Neuronal stem cell (in vitro differentiated cells): ENCODE results near the gene VAPB.

Experiments used
- DNase-seq: peaks from one replicate; pipeline ENCODE4 v3.0.0-alpha.2; 2013; ENCODE audit warnings: low spot score
- H2AFZ ChIP-seq: one replicate; pipeline ENCODE4 v1.6.1; 2013; ENCODE audit warnings: mild to moderate bottlenecking, low read length, inconsistent platforms
- H2AK5ac ChIP-seq: 2 replicates; pipeline ENCODE4 v1.6.1; 2013; ENCODE audit warnings: low read depth, mild to moderate bottlenecking, inconsistent platforms, low read length, moderate library complexity, mixed read lengths
- H2BK120ac ChIP-seq: 2 replicates; pipeline ENCODE4 v1.6.1; 2013; ENCODE audit warnings: low read depth, mild to moderate bottlenecking, inconsistent platforms, low read length, moderate library complexity, mixed read lengths
- H2BK12ac ChIP-seq: one replicate; pipeline ENCODE4 v1.6.1; 2013; ENCODE audit warnings: low read length, inconsistent platforms
- H2BK15ac ChIP-seq: 2 replicates; pipeline ENCODE4 v1.6.1; 2013; ENCODE audit warnings: mild to moderate bottlenecking, low read length, inconsistent platforms, mixed read lengths
- H2BK5ac ChIP-seq: one replicate; pipeline ENCODE4 v1.6.1; 2013; ENCODE audit warnings: inconsistent platforms, mild to moderate bottlenecking, low read length, moderate library complexity
- H3K14ac ChIP-seq: one replicate; pipeline ENCODE4 v1.6.1; 2013; ENCODE audit warnings: low read length, inconsistent platforms
- H3K18ac ChIP-seq: 2 replicates; pipeline ENCODE4 v1.6.1; 2013; ENCODE audit warnings: low read length, inconsistent platforms
- H3K23ac ChIP-seq: 2 replicates; pipeline ENCODE4 v1.6.1; 2013; ENCODE audit warnings: low read depth, mild to moderate bottlenecking, mixed read lengths, low read length, inconsistent platforms; ENCODE audit not compliant: poor library complexity
- H3K27ac ChIP-seq: replicated peaks from 3 replicates; pipeline ENCODE4 v1.5.1; 2013; ENCODE audit warnings: low read length, inconsistent platforms
- H3K27me3 ChIP-seq, 3 experiments: 2 replicates each; pipeline ENCODE4 v1.6.1; 2013; ENCODE audit warnings: low read length in 3 of 3, mild to moderate bottlenecking in 2 of 3, inconsistent platforms in 1 of 3, low read depth in 1 of 3, mixed read lengths in 1 of 3, moderate library complexity in 1 of 3; ENCODE audit not compliant: control insufficient read depth in 3 of 3, insufficient read depth in 3 of 3
- H3K36me3 ChIP-seq, 2 donors: replicated peaks in 1 of 2; 2 replicates each; pipeline ENCODE4 v1.6.1; 2013; ENCODE audit warnings: low read length in 2 of 2; ENCODE audit not compliant: control insufficient read depth in 2 of 2, insufficient read depth in 2 of 2
- H3K4ac ChIP-seq: 2 replicates; pipeline ENCODE4 v1.6.1; 2013; ENCODE audit warnings: inconsistent platforms, mild to moderate bottlenecking, low read length, moderate library complexity
- H3K4me1 ChIP-seq, 2 donors: 1 replicate in 1 of 2; 2 replicates in 1 of 2; pipeline ENCODE4 v1.6.1; 2013; ENCODE audit warnings: low read length in 2 of 2, low read depth in 1 of 2; ENCODE audit not compliant: control insufficient read depth in 2 of 2, insufficient read depth in 1 of 2
- H3K4me2 ChIP-seq: one replicate; pipeline ENCODE4 v1.6.1; 2013; ENCODE audit warnings: mild to moderate bottlenecking, low read length, inconsistent platforms; ENCODE audit not compliant: insufficient read depth, poor library complexity, severe bottlenecking
- H3K4me3 ChIP-seq, 2 donors: 2 replicates each; pipeline ENCODE4 v1.5.1; 2013; ENCODE audit warnings: low read length in 2 of 2, mild to moderate bottlenecking in 2 of 2, inconsistent platforms in 1 of 2, moderate library complexity in 1 of 2
- H3K79me1 ChIP-seq: one replicate; pipeline ENCODE4 v1.6.1; 2013; ENCODE audit warnings: low read depth, mild to moderate bottlenecking, inconsistent platforms, low read length, moderate library complexity
- H3K9ac ChIP-seq: one replicate; pipeline ENCODE4 v1.6.1; 2013; ENCODE audit warnings: mild to moderate bottlenecking, low read depth, low read length, inconsistent platforms; ENCODE audit not compliant: poor library complexity
- H3K9me3 ChIP-seq, 2 donors: replicated peaks in 1 of 2; 2 replicates each; pipeline versions ENCODE3 to v1.6.1; 2013; ENCODE audit warnings: low read length in 2 of 2, mild to moderate bottlenecking in 2 of 2, inconsistent platforms in 1 of 2, low read depth in 1 of 2, mixed read lengths in 1 of 2, moderate library complexity in 1 of 2; ENCODE audit not compliant: control insufficient read depth in 2 of 2, insufficient read depth in 1 of 2
- H4K8ac ChIP-seq: one replicate; pipeline ENCODE4 v1.6.1; 2013; ENCODE audit warnings: low read depth, mild to moderate bottlenecking, inconsistent platforms, low read length, moderate library complexity
- H4K91ac ChIP-seq: one replicate; pipeline ENCODE4 v1.6.1; 2013; ENCODE audit warnings: low read length, low read depth, mild to moderate bottlenecking, inconsistent platforms; ENCODE audit not compliant: poor library complexity
- WGBS, 2 donors: extraction: QIAGEN DNeasy Blood & Tissue Kit; methylation state at CpG; one replicate each; pipeline ENCODE4 v1.1.7; 2013; ENCODE audit warnings: missing lambda C conversion rate in 2 of 2, mixed read lengths in 1 of 2; ENCODE audit not compliant: insufficient read length in 2 of 2, insufficient replicate concordance in 1 of 2; ENCODE audit errors: extremely low coverage in 2 of 2; 5-methylcytosine and 5-hydroxymethylcytosine counted together

The VAPB gene

DNA sequence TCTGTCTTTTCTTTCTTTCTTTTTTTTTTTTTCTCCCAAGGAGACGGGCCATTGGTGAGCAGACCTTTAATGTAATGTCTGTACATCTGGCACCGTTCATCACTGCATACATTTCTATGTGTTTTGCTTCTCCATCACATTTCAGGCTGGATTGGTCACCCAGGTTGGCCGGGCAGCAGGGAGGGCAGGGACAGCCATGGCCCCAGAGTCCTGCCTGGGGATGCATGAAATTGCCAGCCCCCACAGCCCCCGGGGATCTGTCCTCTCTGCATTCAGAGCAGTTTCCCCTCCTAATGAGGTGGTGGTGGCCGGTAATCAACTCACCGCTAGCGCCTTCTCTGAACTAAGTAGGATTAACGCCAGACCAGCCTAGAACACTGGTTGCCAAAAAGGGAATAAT is 75.8 kb downstream of the VAPB start:
- Histone ChIP-seq H2BK5ac (no peak overlapping the region), H4K8ac (no peak overlapping the region), H4K91ac (no peak overlapping the region), H3K9me3 (no peaks in the 10 kb centered on the region), H2BK120ac (no peak overlapping the region), H3K4me2 (no peak overlapping the region), H3K23ac (no peak overlapping the region), H3K4ac (no peak overlapping the region), H3K36me3 (no peaks in the 10 kb centered on the region), H3K27me3 (no peaks in the 10 kb centered on the region), H3K79me1 (no peaks in the 10 kb centered on the region), H3K4me3 (no peak overlapping the region), H3K18ac (no peak overlapping the region), H2BK15ac (no peak overlapping the region), H2BK12ac (no peak overlapping the region), H3K4me1 (peaks cover 0 to 2% of the 10 kb centered on the region in 2 donors), H2AFZ (no peak overlapping the region), H3K14ac (no peak overlapping the region), H2AK5ac (no peak overlapping the region), H3K9ac (no peak overlapping the region), H3K27ac (no peak overlapping the region)
- WGBS, 2 donors: no CpG with 5 or more reads among the region's 8 CpGs
- DNase-seq: no peak

DNA sequence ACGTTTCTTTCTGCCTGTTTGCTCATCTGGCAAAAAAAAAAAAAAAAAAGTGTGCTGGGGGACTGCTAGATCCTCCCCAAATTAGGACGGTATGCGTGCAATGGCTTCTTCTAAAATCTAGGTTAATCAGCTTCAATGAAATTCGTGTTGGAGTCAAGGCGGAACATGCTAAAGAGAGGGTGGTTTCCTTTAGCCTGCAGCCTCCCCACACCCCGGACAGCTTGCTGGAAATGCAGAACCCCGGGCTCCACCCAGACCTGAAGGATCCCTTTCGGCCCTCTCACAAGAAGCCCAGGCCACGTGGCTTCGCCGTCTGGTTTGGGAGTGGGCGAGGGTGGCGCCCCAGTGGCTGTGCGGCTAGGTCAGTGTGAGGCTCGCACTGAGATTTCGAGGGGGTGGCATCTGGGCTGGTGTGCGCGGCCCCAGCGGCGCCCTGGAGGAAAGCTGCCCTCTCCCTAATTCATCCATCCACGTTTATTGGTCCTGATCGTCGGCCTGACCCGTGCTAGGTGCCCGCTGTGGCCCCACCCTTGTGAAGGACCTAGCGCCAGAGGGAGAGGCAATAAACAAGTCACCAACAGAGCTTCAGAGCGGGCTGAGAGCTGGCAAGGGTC is 77.2 kb downstream of the VAPB start:
- Histone ChIP-seq H4K8ac (no peak overlapping the region), H2BK15ac (no peak overlapping the region), H3K4ac (no peak overlapping the region), H3K4me3 (no peak overlapping the region), H2AK5ac (no peak overlapping the region), H3K36me3 (no peaks in the 10 kb centered on the region), H3K18ac (no peak overlapping the region), H3K27me3 (no peaks in the 10 kb centered on the region), H3K4me2 (no peak overlapping the region), H2AFZ (no peak overlapping the region), H3K14ac (no peak overlapping the region), H3K9me3 (no peaks in the 10 kb centered on the region), H3K4me1 (peaks cover 0 to 2% of the 10 kb centered on the region in 2 donors), H2BK5ac (no peak overlapping the region), H3K9ac (no peak overlapping the region), H2BK12ac (no peak overlapping the region), H4K91ac (no peak overlapping the region), H2BK120ac (no peak overlapping the region), H3K27ac (no peak overlapping the region), H3K79me1 (no peaks in the 10 kb centered on the region), H3K23ac (no peak overlapping the region)
- DNase-seq: no peak
- no CpG with 5 or more reads among the region's 27 CpGs for WGBS, 2 donors

DNA sequence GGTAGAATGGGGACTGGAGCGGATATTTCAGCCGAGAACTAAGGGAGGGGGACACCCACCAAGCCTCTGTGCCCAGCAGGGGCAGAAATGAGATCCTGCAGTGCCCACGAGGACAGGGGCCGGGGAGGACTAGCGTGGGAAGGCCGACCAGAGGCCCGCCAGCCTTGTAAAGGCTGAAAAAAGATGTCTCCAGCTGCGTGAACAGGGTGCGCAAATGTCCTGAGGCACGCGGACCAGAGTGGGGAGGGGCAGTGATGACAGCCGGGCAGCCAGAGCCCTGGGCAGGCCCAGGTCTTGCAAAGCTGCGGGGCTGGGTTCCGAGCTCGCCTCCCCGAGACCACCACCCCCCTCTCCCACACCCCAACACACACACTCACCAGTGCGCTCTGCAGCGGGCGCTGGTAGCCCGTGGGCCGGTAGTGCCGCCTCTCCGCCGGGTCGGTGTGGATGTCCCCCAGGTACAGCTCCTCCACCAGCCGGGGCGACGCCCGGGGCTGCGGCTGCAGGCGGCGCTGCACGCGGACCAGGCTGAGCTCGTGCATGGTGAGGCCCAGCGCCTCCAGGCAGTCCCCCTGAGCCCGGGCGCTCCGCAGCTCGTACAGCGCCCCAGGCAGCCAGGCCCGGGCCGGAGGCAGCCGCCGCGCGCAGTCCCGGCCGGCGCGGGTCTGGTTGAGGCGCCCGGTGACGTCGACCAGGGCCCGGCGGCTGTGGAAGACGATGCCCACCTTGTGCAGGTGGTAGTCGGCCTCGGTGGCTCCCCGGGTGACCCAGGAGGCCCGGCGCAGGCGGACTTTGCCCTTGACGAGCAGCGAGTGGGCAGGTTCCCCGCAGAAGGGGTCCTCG is 77.9 kb downstream of the VAPB start:
- H3K27ac ChIP-seq: no peak overlapping the region
- H2BK12ac ChIP-seq: no peak overlapping the region
- H3K79me1 ChIP-seq: no peaks in the 10 kb centered on the region
- H3K14ac ChIP-seq: no peak overlapping the region
- H2BK5ac ChIP-seq: no peak overlapping the region
- no peaks in the 10 kb centered on the region for H3K27me3 ChIP-seq
- no peaks in the 10 kb centered on the region for H3K9me3 ChIP-seq
- H3K4me2 ChIP-seq: no peak overlapping the region
- no CpG with 5 or more reads among the region's 68 CpGs for WGBS, 2 donors
- H3K4me3 ChIP-seq: no peak overlapping the region
- DNase-seq: no peak
- H4K91ac ChIP-seq: no peak overlapping the region
- no peak overlapping the region for H4K8ac ChIP-seq
- no peak overlapping the region for H3K9ac ChIP-seq
- no peak overlapping the region for H2AK5ac ChIP-seq
- no peaks in the 10 kb centered on the region for H3K36me3 ChIP-seq
- no peak overlapping the region for H3K23ac ChIP-seq
- no peak overlapping the region for H2BK15ac ChIP-seq
- H3K18ac ChIP-seq: peak overlapping the region; percentile 19
- H2BK120ac ChIP-seq: no peak overlapping the region
- H3K4ac ChIP-seq: no peak overlapping the region
- peaks cover 0 to 2% of the 10 kb centered on the region in 2 donors for H3K4me1 ChIP-seq
- no peak overlapping the region for H2AFZ ChIP-seq
